OCI-LY3 (cell line): ENCODE data around the gene UNC5A.

Experiments used
- H2AFZ ChIP-seq: fragments of 200-600, 300-600 bp; shearing (Covaris generic); 2 replicates; pipeline ENCODE4 v1.6.0; 2014; ENCODE audit warnings: antibody characterized with exemption, low read depth, low read length
- H3K27ac ChIP-seq: fragments of 200-600, 300-600 bp; sonication (generic); 2 replicates; pipeline ENCODE4 v1.5.1; 2014; ENCODE audit warnings: mild to moderate bottlenecking, low read length, moderate library complexity, mixed read lengths
- H3K27me3 ChIP-seq: fragments of 200-600, 300-600 bp; sonication (generic); 2 replicates; pipeline ENCODE4 v1.6.1; 2014; ENCODE audit warnings: low read depth, low read length, mixed read lengths
- H3K36me3 ChIP-seq: fragments of 200-600, 300-600 bp; sonication (generic); replicated peaks from 2 replicates; pipeline ENCODE3; 2014; ENCODE audit warnings: low read depth, low read length, mixed read lengths
- H3K4me1 ChIP-seq: fragments of 300-600, 200-600 bp; sonication (generic); 2 replicates; pipeline ENCODE4 v1.6.1; 2014; ENCODE audit warnings: low read length, mixed read lengths
- H3K4me2 ChIP-seq: fragments of 200-600, 300-600 bp; sonication (generic); 2 replicates; pipeline ENCODE4 v1.6.1; 2014; ENCODE audit warnings: low read length, mixed read lengths
- H3K4me3 ChIP-seq: fragments of 300-600, 200-600 bp; sonication (generic); 2 replicates; pipeline ENCODE4 v1.5.1; 2014; ENCODE audit warnings: antibody characterized with exemption, mild to moderate bottlenecking, low read length, moderate library complexity
- H3K79me2 ChIP-seq: fragments of 300-600, 200-600 bp; shearing (Covaris generic); 2 replicates; pipeline ENCODE4 v1.6.1; 2014; ENCODE audit warnings: mild to moderate bottlenecking, low read length, mixed read lengths
- H3K9ac ChIP-seq: fragments of 300-600, 200-600 bp; shearing (Covaris generic); 2 replicates; pipeline ENCODE4 v1.6.0; 2014; ENCODE audit warnings: mild to moderate bottlenecking, low read length, moderate library complexity
- H3K9me3 ChIP-seq: fragments of 200-600, 300-600 bp; shearing (Covaris generic); 2 replicates; pipeline ENCODE4 v1.6.1; 2014; ENCODE audit warnings: low read length, mixed read lengths; ENCODE audit not compliant: insufficient read depth
- H4K20me1 ChIP-seq: fragments of 200-600, 300-600 bp; sonication (generic); 2 replicates; pipeline ENCODE4 v1.6.1; 2016; ENCODE audit warnings: low read length, mixed read lengths; ENCODE audit not compliant: insufficient read depth
- CTCF ChIP-seq: fragments of 200-600, 300-600 bp; sonication (generic); IDR thresholded peaks from 2 replicates; pipeline ENCODE4 v1.5.1; 2014; ENCODE audit warnings: antibody characterized with exemption, low read length, low read depth
- EZH2phosphoT487 ChIP-seq: fragments of 200-600 bp; shearing (Covaris generic); IDR thresholded peaks from 2 replicates; pipeline ENCODE4 v1.6.1; 2018; ENCODE audit warnings: antibody characterized with exemption, mixed run types, low read depth

UNC5A gene

DNA sequence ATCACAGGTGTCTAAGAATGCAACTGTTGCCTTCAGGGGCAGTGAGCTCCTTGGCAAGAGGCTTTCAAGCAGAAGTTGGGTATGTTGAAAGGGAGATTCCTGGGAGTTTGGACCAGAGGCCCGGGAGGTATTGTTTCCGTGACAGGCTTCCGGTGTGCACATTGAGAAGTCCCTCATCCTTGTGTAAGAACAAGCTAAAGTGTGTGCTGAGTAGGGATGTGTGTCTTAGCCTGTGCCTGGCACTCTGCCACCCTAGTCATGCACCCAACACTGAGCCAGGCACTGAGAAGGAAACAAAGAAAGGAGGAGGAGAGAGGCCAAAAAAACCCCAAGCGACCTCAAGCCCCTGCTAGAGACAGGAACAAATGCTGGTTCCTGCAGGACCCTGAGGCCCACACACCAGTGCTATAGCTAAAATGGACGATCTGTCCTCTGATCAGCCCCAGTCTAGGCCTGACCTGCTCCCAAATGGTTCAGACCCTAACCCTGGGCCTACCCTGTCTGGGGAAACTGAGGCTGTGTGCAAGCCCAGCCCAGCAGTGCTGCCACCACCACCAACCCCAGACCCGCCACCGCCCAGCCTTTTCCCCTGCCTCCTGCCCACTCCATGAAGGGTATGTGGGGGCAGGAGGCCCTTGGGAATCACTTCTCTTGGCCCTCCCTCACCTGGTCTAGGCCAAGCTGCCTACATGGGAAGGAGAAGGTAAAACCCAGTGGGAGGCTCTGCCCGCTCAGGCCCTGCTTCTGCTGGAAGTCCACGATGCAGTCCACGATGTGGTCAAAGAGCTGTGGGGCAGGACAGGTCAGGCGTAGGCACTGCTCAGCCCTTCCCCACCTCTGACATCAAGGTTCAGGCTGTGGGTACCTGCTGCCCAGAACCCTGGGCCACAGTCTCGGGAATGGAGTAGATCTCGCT lies 76.2 kb downstream of the UNC5A start:
- H3K36me3 ChIP-seq, result no peaks in the 10 kb centered on the region
- H4K20me1 ChIP-seq, result no peaks in the 10 kb centered on the region
- H3K4me2 ChIP-seq, result no peak overlapping the region
- H3K27ac ChIP-seq, result no peak overlapping the region
- no peaks in the 10 kb centered on the region for H3K27me3 ChIP-seq
- no peaks in the 10 kb centered on the region for H3K9me3 ChIP-seq
- H2AFZ ChIP-seq, result no peak overlapping the region
- TF ChIP-seq EZH2phosphoT487 (no peak), CTCF (no peak)
- H3K9ac ChIP-seq, result no peak overlapping the region
- peaks cover 3% of the 10 kb centered on the region; the same call in 1 of the 2 replicates for H3K4me1 ChIP-seq
- H3K4me3 ChIP-seq, result no peak overlapping the region
- H3K79me2 ChIP-seq, result no peaks in the 10 kb centered on the region

- Histone ChIP-seq H3K27me3 (no peaks in the 10 kb centered on the region), H3K4me1 (peaks cover 3% of the 10 kb centered on the region; the same call in 1 of the 2 replicates), H3K27ac (no peak overlapping the region), H4K20me1 (no peaks in the 10 kb centered on the region), H3K9me3 (no peaks in the 10 kb centered on the region), H3K79me2 (no peaks in the 10 kb centered on the region), H3K4me2 (no peak overlapping the region), H3K4me3 (no peak overlapping the region), H3K36me3 (no peaks in the 10 kb centered on the region), H2AFZ (no peak overlapping the region), H3K9ac (no peak overlapping the region)
- TF ChIP-seq EZH2phosphoT487 (no peak), CTCF (no peak)
Observed at GRCh38 chr5:176887252-176887849, 77.0 kb downstream of the UNC5A start.

GRCh38 chr5:176888016-176888864 lies 77.9 kb downstream of the UNC5A start:
- Histone ChIP-seq H4K20me1 (no peaks in the 10 kb centered on the region), H3K4me1 (peaks cover 3% of the 10 kb centered on the region; the same call in 1 of the 2 replicates), H3K36me3 (no peaks in the 10 kb centered on the region), H3K9ac (no peak overlapping the region), H3K9me3 (no peaks in the 10 kb centered on the region), H3K4me3 (no peak overlapping the region), H3K4me2 (no peak overlapping the region), H3K27ac (no peak overlapping the region), H2AFZ (no peak overlapping the region), H3K79me2 (no peaks in the 10 kb centered on the region), H3K27me3 (no peaks in the 10 kb centered on the region)
- no peak for TF ChIP-seq EZH2phosphoT487
- TF ChIP-seq CTCF, result no peak

DNA sequence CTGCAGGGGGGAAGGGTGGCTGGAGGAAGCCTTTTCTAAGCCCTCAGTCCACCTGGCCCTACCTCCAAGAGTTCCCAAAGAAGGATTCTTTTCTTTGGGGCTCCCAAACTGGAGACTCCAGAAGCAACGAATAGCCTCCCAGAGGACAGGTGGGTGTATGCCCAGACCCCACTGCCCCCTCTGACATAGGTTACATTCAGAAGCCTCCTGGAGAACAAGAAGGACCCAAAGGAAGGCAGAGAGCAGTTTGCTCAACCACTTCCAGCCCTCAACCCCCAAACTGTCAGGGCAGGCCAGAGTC lies 78.5 kb downstream of the UNC5A start:
- Histone ChIP-seq H3K27me3 (no peaks in the 10 kb centered on the region), H3K79me2 (no peaks in the 10 kb centered on the region), H3K9me3 (no peaks in the 10 kb centered on the region), H3K9ac (no peak overlapping the region), H3K27ac (no peak overlapping the region), H4K20me1 (no peaks in the 10 kb centered on the region), H2AFZ (no peak overlapping the region), H3K4me1 (peaks cover 3% of the 10 kb centered on the region; the same call in 1 of the 2 replicates), H3K4me3 (no peak overlapping the region), H3K36me3 (no peaks in the 10 kb centered on the region), H3K4me2 (no peak overlapping the region)
- TF ChIP-seq EZH2phosphoT487 (no peak), CTCF (no peak)
